Activated CD4-positive, alpha-beta T cell treated with anti-CD3 and anti-CD28 coated beads, Interleukin-2, amount 10 ng/mL, durations not matched to agents 7 days and 5 days (primary cell): ENCODE data around the gene CDX4. TPM values are rescaled to one million over a fixed set of nuclear protein-coding genes. Genes with fewer than 3 reads are reported as not detected.

Experiments
- CTCF ChIA-PET: fragments of 350-600 bp; sonication (Branson Sonifier 250); formaldehyde crosslinking; loops from one replicate; lab custom pipeline; 2021; ENCODE audit warnings: antibody characterized with exemption; lab: Charles Lee
- POLR2A ChIA-PET: fragments of 350-600 bp; sonication (Branson Sonifier 250); formaldehyde crosslinking; loops from one replicate; lab custom pipeline; 2021; ENCODE audit warnings: antibody characterized with exemption; lab: Charles Lee
- DNase-seq: peaks from one replicate; pipeline ENCODE4 v3.0.0-alpha.2; 2020
- H3K27ac Mint-ChIP-seq: one replicate; pipeline ENCODE4 v1.8.0; 2021; ENCODE audit warnings: mild to moderate bottlenecking, moderate library complexity, mixed read lengths
- H3K27me3 Mint-ChIP-seq: one replicate; pipeline ENCODE4 v1.8.0; 2021; ENCODE audit warnings: mixed read lengths
- H3K36me3 Mint-ChIP-seq: one replicate; pipeline ENCODE4 v1.8.0; 2021; ENCODE audit warnings: low read depth, mixed read lengths
- H3K4me1 Mint-ChIP-seq: one replicate; pipeline ENCODE4 v1.8.0; 2021; ENCODE audit warnings: mixed read lengths
- H3K4me3 Mint-ChIP-seq: one replicate; pipeline ENCODE4 v1.8.0; 2021; ENCODE audit warnings: mild to moderate bottlenecking, moderate library complexity, mixed read lengths
- H3K9me3 Mint-ChIP-seq: one replicate; pipeline ENCODE4 v1.8.0; 2021; ENCODE audit warnings: mixed read lengths
- total RNA-seq, 2 experiments: library from RNA; stranded (reverse); gene quantifications; one replicate each; pipeline ENCODE4 v1.2.3, GENCODE V29; 2021

The CDX4 gene
- total RNA-seq = not detected

- POLR2A ChIA-PET = no interaction called here
- CTCF ChIA-PET = no interaction called here
- H3K27ac Mint-ChIP-seq = no peak within 1 kb of the TSS
These were observed at the start of gene CDX4 for GRCh38 chrX:73446831-73447230. CDX4 (plus strand) TSS chrX:73447053; CDS start chrX:73447254, 201 bp downstream.

DNA sequence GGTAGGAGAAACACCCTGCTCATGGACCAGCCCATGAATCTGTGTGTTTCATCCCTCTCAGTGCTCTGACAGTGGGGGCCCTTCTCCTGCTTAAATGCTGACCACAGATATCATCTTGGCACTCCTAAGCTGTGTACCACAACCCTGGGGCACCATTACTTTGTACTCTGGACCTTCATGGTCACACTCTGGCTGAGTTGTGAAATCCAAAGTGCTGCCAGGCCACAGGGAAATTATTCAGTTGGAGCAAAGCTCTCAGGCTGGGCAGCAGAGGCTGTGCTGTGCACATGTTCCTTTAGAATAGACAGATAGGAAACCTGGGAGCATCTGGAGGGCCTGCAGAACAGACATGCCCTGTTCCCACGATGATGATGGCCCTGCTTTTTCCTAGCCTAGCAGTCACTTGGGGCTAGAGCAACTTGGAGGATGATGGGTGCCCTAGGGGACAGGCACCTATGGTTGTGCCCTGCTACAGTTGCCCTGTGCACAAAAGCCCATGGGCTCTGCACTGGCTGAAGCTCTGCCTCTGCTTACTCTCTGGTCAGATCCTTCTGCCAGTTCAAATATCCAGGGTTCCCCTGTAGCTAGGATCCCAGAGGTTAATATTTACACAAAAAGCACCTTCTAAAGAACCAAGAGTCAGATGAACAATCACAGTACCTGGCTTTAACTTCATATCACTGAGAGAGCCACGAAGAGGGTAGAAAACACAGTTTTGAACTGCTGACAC is 48.5 kb upstream of the CDX4 start:
- H3K4me3 Mint-ChIP-seq = no peak overlapping the region
- ChIA-PET POLR2A (no interaction called here), CTCF (no interaction called here)
- no peak overlapping the region for H3K27ac Mint-ChIP-seq
- no peaks in the 10 kb centered on the region for H3K36me3 Mint-ChIP-seq
- H3K4me1 Mint-ChIP-seq = no peaks in the 10 kb centered on the region
- no peaks in the 10 kb centered on the region for H3K27me3 Mint-ChIP-seq
- no peaks in the 10 kb centered on the region for H3K9me3 Mint-ChIP-seq
- DNase-seq = no peak

More at GRCh38 chrX:73446831-73447230, at the start of gene CDX4:
- peaks cover 37% of the 10 kb centered on the region for H3K27me3 Mint-ChIP-seq
- no peaks in the 10 kb centered on the region for H3K4me1 Mint-ChIP-seq
- H3K9me3 Mint-ChIP-seq = no peaks in the 10 kb centered on the region
- no peak for DNase-seq
- H3K36me3 Mint-ChIP-seq = no peaks in the 10 kb centered on the region
- no peak within 1 kb of the TSS for H3K4me3 Mint-ChIP-seq

GRCh38 chrX:73400136-73400748 is 46.6 kb upstream of the CDX4 start:
- Mint-ChIP-seq H3K27ac (no peak overlapping the region), H3K36me3 (no peaks in the 10 kb centered on the region), H3K4me1 (no peaks in the 10 kb centered on the region), H3K9me3 (no peaks in the 10 kb centered on the region), H3K4me3 (no peak overlapping the region), H3K27me3 (no peaks in the 10 kb centered on the region)
- ChIA-PET POLR2A (no interaction called here), CTCF (no interaction called here)
- no peak for DNase-seq

- Mint-ChIP-seq H3K9me3 (no peaks in the 10 kb centered on the region), H3K36me3 (no peaks in the 10 kb centered on the region), H3K4me3 (no peak overlapping the region), H3K4me1 (no peaks in the 10 kb centered on the region), H3K27ac (no peak overlapping the region), H3K27me3 (no peaks in the 10 kb centered on the region)
- no peak for DNase-seq
- CTCF ChIA-PET = no interaction called here
- POLR2A ChIA-PET = no interaction called here
These were observed 45.1 kb upstream of the CDX4 start for GRCh38 chrX:73401591-73402266.

GRCh38 chrX:73412930-73413329 is 33.9 kb upstream of the CDX4 start:
- ChIA-PET POLR2A (no interaction called here), CTCF (no interaction called here)
- Mint-ChIP-seq H3K4me3 (no peak overlapping the region), H3K27ac (no peak overlapping the region), H3K4me1 (no peaks in the 10 kb centered on the region), H3K27me3 (no peaks in the 10 kb centered on the region), H3K36me3 (no peaks in the 10 kb centered on the region), H3K9me3 (no peaks in the 10 kb centered on the region)
- no peak for DNase-seq

DNA sequence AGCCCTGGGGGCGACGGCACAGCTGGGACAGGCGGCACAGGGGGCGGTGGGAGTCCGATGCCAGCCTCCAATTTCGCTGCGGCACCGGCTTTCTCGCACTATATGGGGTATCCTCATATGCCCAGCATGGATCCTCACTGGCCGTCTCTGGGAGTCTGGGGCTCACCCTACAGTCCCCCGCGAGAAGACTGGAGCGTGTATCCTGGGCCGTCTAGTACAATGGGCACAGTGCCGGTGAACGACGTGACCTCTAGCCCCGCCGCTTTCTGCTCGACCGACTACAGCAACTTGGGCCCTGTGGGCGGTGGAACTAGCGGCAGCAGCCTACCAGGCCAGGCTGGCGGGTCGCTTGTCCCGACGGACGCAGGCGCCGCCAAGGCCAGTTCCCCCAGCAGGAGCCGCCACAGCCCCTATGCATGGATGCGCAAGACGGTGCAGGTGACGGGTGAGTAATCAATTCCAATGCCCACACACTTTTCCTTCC is 500 bp downstream of the CDX4 start:
- H3K27me3 Mint-ChIP-seq = peaks cover 40% of the 10 kb centered on the region
- no peaks in the 10 kb centered on the region for H3K36me3 Mint-ChIP-seq
- no peak overlapping the region for H3K4me3 Mint-ChIP-seq
- no peak overlapping the region for H3K27ac Mint-ChIP-seq
- no peaks in the 10 kb centered on the region for H3K9me3 Mint-ChIP-seq
- ChIA-PET CTCF (no interaction called here), POLR2A (no interaction called here)
- H3K4me1 Mint-ChIP-seq = no peaks in the 10 kb centered on the region
- DNase-seq = no peak

DNA sequence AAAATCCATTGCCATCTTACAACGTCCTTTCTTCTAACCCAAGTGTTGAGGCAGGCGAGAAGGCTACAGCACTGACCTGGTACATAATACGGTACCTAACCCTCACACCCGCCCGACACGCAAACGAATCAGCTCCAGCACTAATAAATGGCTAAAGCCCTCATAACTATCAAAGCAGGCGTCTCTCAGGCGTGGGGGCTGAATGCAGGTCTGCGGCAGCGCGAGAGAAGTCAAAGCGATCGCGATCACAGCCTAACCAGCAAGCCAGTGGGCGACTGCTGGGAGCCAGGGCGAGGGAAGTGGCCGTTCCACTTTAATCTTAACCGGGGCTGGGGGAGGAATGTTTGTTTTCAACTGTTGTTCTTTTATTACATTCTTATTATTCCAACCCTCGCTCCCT is 1.5 kb downstream of the CDX4 start:
- no peaks in the 10 kb centered on the region for H3K9me3 Mint-ChIP-seq
- H3K4me3 Mint-ChIP-seq = no peak overlapping the region
- no peak for DNase-seq
- ChIA-PET CTCF (no interaction called here), POLR2A (no interaction called here)
- no peak overlapping the region for H3K27ac Mint-ChIP-seq
- no peaks in the 10 kb centered on the region for H3K36me3 Mint-ChIP-seq
- peaks cover 40% of the 10 kb centered on the region for H3K27me3 Mint-ChIP-seq
- H3K4me1 Mint-ChIP-seq = no peaks in the 10 kb centered on the region

- ChIA-PET CTCF (no interaction called here), POLR2A (no interaction called here)
- Mint-ChIP-seq H3K9me3 (no peaks in the 10 kb centered on the region), H3K4me3 (no peak overlapping the region), H3K36me3 (no peaks in the 10 kb centered on the region), H3K27me3 (peaks cover 11% of the 10 kb centered on the region), H3K4me1 (no peaks in the 10 kb centered on the region), H3K27ac (no peak overlapping the region)
- DNase-seq = no peak
These were observed 8.3 kb downstream of the CDX4 start for GRCh38 chrX:73455171-73455570.

- Mint-ChIP-seq H3K4me3 (no peak overlapping the region), H3K27ac (no peak overlapping the region), H3K9me3 (no peaks in the 10 kb centered on the region), H3K4me1 (no peaks in the 10 kb centered on the region), H3K36me3 (no peaks in the 10 kb centered on the region), H3K27me3 (no peaks in the 10 kb centered on the region)
- ChIA-PET POLR2A (no interaction called here), CTCF (no interaction called here)
- no peak for DNase-seq
These were observed 10.5 kb downstream of the CDX4 start for GRCh38 chrX:73457306-73457705.

DNA sequence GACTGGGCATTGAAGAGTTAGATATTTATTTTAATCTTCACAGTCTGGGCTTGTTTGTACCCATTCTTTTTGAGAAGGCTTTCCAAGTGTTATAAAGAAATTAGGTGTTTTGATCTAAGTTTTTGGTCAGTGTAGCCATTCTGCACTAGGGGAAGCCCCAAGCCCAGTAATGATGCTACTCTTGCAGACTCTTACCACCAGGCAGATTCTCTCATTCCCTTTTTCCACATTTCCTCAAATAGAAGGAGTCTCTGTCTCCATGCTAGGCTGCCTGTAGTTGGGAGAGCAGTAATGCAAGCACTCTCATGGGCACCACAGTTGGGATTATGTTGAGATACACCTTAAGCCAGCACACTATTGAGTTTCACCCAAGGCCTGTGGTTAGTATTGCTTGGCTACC is 21.5 kb downstream of the CDX4 start:
- DNase-seq = no peak
- peaks cover 2% of the 10 kb centered on the region for H3K9me3 Mint-ChIP-seq

GRCh38 chrX:73478961-73479360 is 32.1 kb downstream of the CDX4 start:
- H3K9me3 Mint-ChIP-seq = peaks cover 3% of the 10 kb centered on the region
- H3K4me3 Mint-ChIP-seq = no peak overlapping the region
- no peaks in the 10 kb centered on the region for H3K36me3 Mint-ChIP-seq
- ChIA-PET POLR2A (no interaction called here), CTCF (no interaction called here)
- no peaks in the 10 kb centered on the region for H3K27me3 Mint-ChIP-seq
- no peak overlapping the region for H3K27ac Mint-ChIP-seq
- no peak for DNase-seq
- no peaks in the 10 kb centered on the region for H3K4me1 Mint-ChIP-seq

More for the DNA sequence above, 21.5 kb downstream of the CDX4 start:
- Mint-ChIP-seq H3K27ac (no peak overlapping the region), H3K27me3 (no peaks in the 10 kb centered on the region), H3K4me3 (no peak overlapping the region), H3K4me1 (no peaks in the 10 kb centered on the region), H3K36me3 (no peaks in the 10 kb centered on the region)
- POLR2A ChIA-PET = no interaction called here
- CTCF ChIA-PET = no interaction called here

- H3K36me3 Mint-ChIP-seq = no peaks in the 10 kb centered on the region
- H3K4me1 Mint-ChIP-seq = no peaks in the 10 kb centered on the region
- DNase-seq = no peak
- H3K27ac Mint-ChIP-seq = no peak overlapping the region
- H3K27me3 Mint-ChIP-seq = no peaks in the 10 kb centered on the region
- ChIA-PET CTCF (interaction anchor here (1.0 kb wide), 1 partner anchor 126 kb away, joined by 3 read pairs; no protein-coding TSS in a partner anchor), POLR2A (no interaction called here)
- H3K9me3 Mint-ChIP-seq = peaks cover 3% of the 10 kb centered on the region
- H3K4me3 Mint-ChIP-seq = no peak overlapping the region
These were observed 34.7 kb downstream of the CDX4 start for GRCh38 chrX:73481521-73481920.

DNA sequence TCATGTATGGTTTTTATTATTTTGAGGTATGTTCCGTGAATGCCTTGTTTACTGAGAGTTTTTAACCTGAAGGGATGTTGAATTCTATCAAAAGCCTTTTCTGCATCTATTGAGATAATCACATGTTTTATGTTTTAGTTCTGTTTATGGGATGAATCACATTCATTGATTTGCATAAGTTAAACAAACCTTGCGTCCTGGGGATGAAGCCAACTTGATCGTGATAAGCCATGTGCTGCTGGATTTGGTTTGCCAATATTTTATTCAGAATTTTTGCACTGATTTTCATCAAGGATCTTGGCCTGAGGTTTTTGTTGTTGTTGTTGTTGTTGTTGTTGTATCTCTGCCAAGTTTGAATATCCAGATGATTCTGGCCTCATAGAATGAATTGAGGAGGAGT is 43.8 kb downstream of the CDX4 start:
- POLR2A ChIA-PET = no interaction called here
- Mint-ChIP-seq H3K27me3 (no peaks in the 10 kb centered on the region), H3K4me1 (no peaks in the 10 kb centered on the region), H3K27ac (no peak overlapping the region), H3K4me3 (no peak overlapping the region), H3K36me3 (no peaks in the 10 kb centered on the region), H3K9me3 (no peaks in the 10 kb centered on the region)
- CTCF ChIA-PET = no interaction called here
- no peak for DNase-seq
